Effector CD8-positive, alpha-beta T cell (primary cell): ENCODE data around the gene P3R3URF.

Experiments
- DNase-seq: peaks from one replicate; lab custom pipeline; 2025; lab: John Stamatoyannopoulos, UW

Gene P3R3URF

GRCh38 chr1:46172321-46172720, 4.0 kb downstream of the P3R3URF start:
- no peak for DNase-seq

- no peak for DNase-seq
Measured at GRCh38 chr1:46171871-46172270, 4.4 kb downstream of the P3R3URF start.

DNA sequence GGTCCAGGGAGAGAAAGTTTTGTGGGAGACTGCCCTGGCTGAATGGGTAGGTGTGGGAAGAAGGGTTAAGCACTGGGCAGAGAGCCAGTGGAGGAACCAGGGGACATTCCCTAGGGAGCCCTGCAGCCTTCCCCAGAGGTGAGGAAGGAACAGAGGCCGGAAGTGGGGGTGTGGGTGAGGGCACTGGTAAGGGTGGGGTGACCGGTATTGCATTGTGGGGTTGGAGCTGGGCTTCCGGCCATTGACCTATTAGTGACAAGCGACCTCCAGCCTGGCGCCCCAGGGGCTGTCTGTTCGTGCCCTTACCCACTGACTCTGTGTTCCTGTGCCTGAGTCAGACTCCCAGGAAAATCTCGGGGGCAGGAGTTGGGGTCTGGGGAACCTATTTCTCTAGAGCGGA, 4.9 kb downstream of the P3R3URF start:
- no peak for DNase-seq

GRCh38 chr1:46169811-46170454, 6.4 kb downstream of the P3R3URF start:
- DNase-seq, result no peak

DNA sequence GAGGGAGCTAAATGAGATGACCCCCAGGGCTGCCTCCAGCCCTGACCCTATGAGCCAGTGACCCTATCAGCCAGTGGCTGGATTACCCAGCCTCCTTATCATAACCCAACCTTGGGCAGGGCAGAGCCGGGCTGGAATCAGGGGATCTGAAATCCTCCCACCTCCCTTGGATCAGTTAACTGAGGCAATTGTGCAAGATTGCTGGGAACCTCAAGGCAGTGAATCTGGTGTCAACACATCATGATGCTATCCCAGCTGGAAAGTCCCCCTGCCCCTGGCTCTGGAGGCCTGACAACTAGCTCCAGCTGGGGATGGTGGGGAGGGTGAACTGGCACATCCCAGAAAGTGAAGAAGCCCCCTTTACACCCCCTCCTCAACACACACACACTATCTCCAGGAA, 7.8 kb downstream of the P3R3URF start:
- DNase-seq, result no peak

DNA sequence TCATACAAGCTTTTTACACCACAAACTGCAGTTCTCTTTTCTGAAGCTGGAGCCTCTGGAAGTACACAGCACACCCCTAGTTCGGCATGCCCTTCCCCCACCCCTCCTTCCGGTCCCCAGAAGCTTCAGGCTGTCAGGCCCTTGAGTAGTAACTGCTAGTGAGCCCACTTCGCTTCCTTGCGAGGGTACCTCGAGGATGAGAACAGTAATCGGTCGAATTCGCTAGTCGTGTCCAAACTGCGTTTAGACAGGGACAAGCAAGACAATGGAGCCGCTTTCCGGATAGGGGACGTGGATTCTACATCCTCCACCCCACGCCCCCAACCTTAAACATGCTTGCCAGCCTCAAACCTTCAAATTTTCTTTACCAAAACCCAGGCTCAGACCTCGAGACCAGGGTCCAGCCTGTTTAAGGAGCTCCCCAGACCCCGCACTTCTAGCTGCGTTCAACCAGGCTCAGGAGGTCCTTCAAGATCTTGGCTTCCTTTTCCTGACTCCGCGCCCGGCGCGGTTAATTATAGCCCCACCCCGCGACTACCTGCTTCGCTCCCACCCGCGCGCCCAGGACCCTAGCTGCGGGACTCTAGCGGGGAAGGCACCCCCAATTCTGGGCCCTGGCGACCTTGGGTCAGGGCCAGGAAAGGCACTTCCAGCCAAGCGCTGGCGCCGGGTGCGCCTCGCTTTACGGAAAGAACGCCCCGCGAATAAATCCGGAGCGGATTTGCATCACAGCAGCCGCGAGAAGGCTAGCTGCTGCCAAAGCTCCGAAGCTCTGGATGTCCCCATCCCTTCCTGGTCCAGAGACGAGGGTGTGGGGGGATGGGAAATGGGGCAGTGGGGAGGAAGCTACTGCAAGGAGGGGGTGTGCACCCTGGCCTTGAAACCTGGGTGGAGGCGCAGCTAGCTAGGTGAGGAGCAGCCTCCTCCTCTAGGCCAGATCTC, 9.5 kb downstream of the P3R3URF start:
- peak; percentile 23 for DNase-seq

- DNase-seq, result no peak
Measured at GRCh38 chr1:46160212-46160611, 16.1 kb downstream of the P3R3URF start.

- DNase-seq, result no peak
Measured at GRCh38 chr1:46159516-46159915, 16.8 kb downstream of the P3R3URF start.

- no peak for DNase-seq
Measured at GRCh38 chr1:46158312-46159281, 17.7 kb downstream of the P3R3URF start.

GRCh38 chr1:46157916-46158311, 18.4 kb downstream of the P3R3URF start:
- DNase-seq, result no peak

GRCh38 chr1:46153732-46154131, 22.6 kb downstream of the P3R3URF start:
- no peak for DNase-seq

GRCh38 chr1:46153228-46153627, 23.1 kb downstream of the P3R3URF start:
- no peak for DNase-seq

DNA sequence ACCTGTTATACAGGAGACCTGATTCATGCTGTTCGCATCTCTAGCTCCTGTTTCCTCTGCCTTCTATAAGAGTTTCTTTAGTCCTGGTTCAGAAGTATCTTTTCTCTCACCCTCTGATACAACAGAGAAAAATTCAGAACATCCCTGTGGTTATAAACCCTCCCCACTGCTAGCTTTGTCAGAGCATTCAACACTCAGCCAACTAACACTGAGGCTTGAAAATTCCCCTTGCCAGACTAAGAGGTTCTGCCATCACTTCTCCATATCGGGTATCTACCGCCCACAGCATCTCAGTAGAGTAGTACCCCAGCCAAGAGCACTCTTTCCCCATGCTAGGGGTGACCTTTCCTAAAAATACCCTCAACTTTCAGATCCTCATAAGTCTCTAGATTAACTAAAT, 24.3 kb downstream of the P3R3URF start:
- DNase-seq, result no peak

DNA sequence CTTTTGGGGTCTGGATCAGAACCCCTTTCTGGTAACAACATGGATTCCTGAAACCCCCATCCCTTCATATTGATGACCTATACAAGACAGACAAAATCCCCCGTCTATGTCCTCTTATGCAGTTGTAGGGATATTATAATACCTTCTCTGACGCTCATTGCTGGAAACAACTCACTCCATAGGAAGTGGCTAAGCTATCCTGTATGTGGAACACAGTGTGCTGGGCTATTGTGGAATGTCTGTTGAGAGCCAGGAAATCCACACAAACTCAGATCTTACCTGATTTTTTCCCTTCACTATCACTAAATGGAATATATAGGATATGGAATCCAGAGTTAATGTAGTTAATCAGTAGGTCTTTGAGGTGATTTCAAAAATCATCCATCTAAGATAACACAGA, 26.2 kb downstream of the P3R3URF start:
- DNase-seq, result no peak

GRCh38 chr1:46148318-46148717, 28.0 kb downstream of the P3R3URF start:
- DNase-seq, result no peak

DNA sequence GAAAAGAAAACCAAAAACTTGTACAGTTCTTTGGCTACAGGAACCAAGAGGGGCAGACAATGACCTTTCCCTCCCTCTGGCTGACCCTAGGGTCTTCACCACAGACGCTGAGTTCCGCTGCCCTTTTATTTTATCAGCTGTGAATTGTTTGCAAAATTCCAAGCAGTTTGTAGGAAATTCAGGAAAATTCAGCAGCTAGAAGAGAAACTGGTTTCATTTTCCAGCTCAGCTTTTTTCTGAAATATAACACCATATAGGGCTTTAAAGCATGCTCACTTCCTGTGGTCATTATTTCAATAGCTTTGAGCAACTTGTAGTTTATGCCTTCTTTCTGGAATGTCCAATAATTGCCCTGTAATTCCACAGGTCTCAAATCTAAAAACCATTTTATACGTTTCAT, 38.4 kb downstream of the P3R3URF start:
- DNase-seq, result no peak

DNA sequence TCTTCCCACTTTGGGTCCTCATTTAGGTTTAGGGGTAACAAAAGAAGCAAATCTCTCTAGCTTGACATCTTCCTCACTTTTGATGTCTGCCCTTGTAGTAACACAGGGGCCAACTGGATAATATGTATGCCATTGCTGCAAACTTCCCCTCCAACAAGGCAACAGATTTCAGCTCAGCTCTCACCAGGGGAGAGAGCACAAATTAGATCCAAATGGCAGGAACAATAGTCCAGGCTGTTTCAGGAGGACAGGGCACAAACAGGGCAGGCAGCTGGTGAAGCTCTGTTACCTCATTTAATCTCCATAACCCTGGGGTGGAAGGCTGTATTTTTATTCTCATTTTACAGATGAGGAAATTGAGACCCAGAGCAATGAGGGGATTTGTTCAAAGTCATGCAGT, 39.6 kb downstream of the P3R3URF start:
- no peak for DNase-seq

GRCh38 chr1:46134660-46135331, 41.5 kb downstream of the P3R3URF start:
- DNase-seq, result no peak

- no peak for DNase-seq
Measured at GRCh38 chr1:46133781-46134350, 42.4 kb downstream of the P3R3URF start.

DNA sequence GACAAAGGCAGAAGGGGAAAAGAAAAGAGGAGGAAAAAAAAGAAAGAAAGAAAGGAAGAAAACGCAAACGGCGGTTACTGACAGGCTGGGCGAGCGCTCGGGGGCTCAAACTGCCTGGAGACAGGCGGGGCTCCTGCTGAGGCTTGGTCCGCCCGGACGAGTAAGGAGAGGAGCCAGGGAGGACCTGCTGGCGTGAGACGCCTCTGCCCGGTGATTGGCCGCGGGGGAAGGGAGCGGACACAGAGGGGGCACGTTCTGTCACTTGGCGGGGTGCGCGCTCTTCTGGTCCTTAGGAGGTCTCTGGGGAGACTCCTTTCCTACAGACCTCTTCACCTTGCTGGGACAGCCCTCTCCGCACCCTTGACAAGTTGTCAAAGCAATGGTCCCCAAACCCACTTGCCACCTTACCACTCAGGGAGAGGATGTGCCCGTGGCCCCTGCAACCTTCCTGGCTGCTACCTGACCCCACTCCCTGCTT, 43.1 kb downstream of the P3R3URF start:
- DNase-seq, result no peak
